ENCODE data around the gene HGD. TPM values are rescaled to one million over a fixed set of nuclear protein-coding genes. Genes with fewer than 3 reads are reported as not detected.
"Not testable (repeated sequence)": the region's sequence is repeated elsewhere in the genome, so short reads cannot be mapped to it uniquely, and the experiment has no call there.

HGD gene
- total RNA-seq, 2 experiments from 2014 or later: 0.19 TPM; not detected in 1

DNA sequence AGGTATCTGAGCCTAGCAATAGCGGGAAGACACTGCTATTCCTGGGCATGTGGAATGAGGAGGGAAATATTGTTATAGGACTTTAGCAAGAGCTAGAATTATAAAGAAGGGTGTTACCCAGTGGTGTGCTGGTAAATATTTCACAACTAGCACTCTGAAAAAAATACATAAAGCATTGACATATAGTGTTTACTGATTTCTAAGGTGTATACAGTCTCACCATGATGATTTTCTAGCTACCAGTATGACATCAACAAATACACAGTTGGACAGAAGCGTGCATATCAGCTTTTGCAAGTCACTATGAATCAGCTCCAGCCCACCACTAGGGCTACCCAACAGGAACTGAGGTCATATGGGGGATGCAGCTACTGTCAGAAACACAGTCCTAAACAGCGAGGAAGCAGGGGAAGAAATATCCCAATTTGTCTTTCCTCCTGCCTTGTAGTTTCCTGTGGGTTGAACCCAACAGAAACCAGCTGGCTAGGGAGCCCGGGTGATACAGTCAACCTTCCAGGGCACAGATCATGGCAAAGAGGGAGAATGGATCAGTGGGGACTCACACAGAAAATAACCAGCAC lies 39.6 kb downstream of the HGD start:
- Histone ChIP-seq H4K20me1 (ENCODE audit: insufficient read depth, low read length) (no peaks in the 10 kb centered on the region), H3K9me2 (ENCODE audit: insufficient read depth, low read length) (no peaks in the 10 kb centered on the region), H3K4me3 (ENCODE audit: low read depth, low read length, poor library complexity, severe bottlenecking) (no peak overlapping the region), H2AFZ (ENCODE audit: low read length) (no peak overlapping the region), H3K4me1 (ENCODE audit: insufficient read depth, low read length, poor library complexity, severe bottlenecking) (no peaks in the 10 kb centered on the region), H3K4me2 (ENCODE audit: low read length) (no peak overlapping the region), H3K36me3 (ENCODE audit: insufficient read depth, low read length) (no peaks in the 10 kb centered on the region), H3K79me2 (ENCODE audit: insufficient read depth, low read depth, low read length) (no peaks in the 10 kb centered on the region), H3K27ac (ENCODE audit: low read depth, low read length, poor library complexity, severe bottlenecking) (no peak overlapping the region), H3K9me3 (ENCODE audit: low read length) (no peaks in the 10 kb centered on the region)
- POLR2A ChIA-PET: interaction anchor here (1.0 kb wide), 1 partner anchor 14 kb away, joined by 4 read pairs; no protein-coding TSS in a partner anchor
- no peak for TF ChIP-seq EZH2phosphoT487 (IDR thresholded peaks at IDR 0.05; ENCODE audit: borderline replicate concordance, low read depth, low read length)
- TF ChIP-seq, protein P1, sequence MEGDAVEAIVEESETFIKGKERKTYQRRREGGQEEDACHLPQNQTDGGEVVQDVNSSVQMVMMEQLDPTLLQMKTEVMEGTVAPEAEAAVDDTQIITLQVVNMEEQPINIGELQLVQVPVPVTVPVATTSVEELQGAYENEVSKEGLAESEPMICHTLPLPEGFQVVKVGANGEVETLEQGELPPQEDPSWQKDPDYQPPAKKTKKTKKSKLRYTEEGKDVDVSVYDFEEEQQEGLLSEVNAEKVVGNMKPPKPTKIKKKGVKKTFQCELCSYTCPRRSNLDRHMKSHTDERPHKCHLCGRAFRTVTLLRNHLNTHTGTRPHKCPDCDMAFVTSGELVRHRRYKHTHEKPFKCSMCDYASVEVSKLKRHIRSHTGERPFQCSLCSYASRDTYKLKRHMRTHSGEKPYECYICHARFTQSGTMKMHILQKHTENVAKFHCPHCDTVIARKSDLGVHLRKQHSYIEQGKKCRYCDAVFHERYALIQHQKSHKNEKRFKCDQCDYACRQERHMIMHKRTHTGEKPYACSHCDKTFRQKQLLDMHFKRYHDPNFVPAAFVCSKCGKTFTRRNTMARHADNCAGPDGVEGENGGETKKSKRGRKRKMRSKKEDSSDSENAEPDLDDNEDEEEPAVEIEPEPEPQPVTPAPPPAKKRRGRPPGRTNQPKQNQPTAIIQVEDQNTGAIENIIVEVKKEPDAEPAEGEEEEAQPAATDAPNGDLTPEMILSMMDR (conservative IDR thresholded peaks at IDR 0.05; ENCODE audit: low read length): no peak
- DNase-seq (ENCODE audit: low spot score): no peak
- no TSS peak for BruUV-seq (replicated peaks)
- CTCF ChIA-PET (ENCODE audit: unreplicated experiment): no interaction called here
- intact Hi-C loops (cut with micrococcal nuclease; ENCODE audit: unreplicated experiment): no loop called here

- Histone ChIP-seq H3K27ac (ENCODE audit: low read depth, low read length, poor library complexity, severe bottlenecking) (no peak overlapping the region), H3K79me2 (ENCODE audit: insufficient read depth, low read depth, low read length) (no peaks in the 10 kb centered on the region), H2AFZ (ENCODE audit: low read length) (no peak overlapping the region), H3K4me3 (ENCODE audit: low read depth, low read length, poor library complexity, severe bottlenecking) (no peak overlapping the region), H3K9me3 (ENCODE audit: low read length) (no peaks in the 10 kb centered on the region), H3K4me1 (ENCODE audit: insufficient read depth, low read length, poor library complexity, severe bottlenecking) (no peaks in the 10 kb centered on the region), H4K20me1 (ENCODE audit: insufficient read depth, low read length) (no peaks in the 10 kb centered on the region), H3K4me2 (ENCODE audit: low read length) (no peak overlapping the region), H3K36me3 (ENCODE audit: insufficient read depth, low read length) (no peaks in the 10 kb centered on the region), H3K9me2 (ENCODE audit: insufficient read depth, low read length) (no peaks in the 10 kb centered on the region)
- no peak for DNase-seq (ENCODE audit: low spot score)
- ChIA-PET POLR2A (no interaction called here), CTCF (ENCODE audit: unreplicated experiment) (no interaction called here)
- BruUV-seq (replicated peaks): no TSS peak
- TF ChIP-seq, protein P1 (conservative IDR thresholded peaks at IDR 0.05; ENCODE audit: low read length): no peak
- TF ChIP-seq EZH2phosphoT487 (IDR thresholded peaks at IDR 0.05; ENCODE audit: borderline replicate concordance, low read depth, low read length): no peak
- intact Hi-C loops (cut with micrococcal nuclease; ENCODE audit: unreplicated experiment): no loop called here
Measured at GRCh38 chr3:120641696-120642246, 40.3 kb downstream of the HGD start.

DNA sequence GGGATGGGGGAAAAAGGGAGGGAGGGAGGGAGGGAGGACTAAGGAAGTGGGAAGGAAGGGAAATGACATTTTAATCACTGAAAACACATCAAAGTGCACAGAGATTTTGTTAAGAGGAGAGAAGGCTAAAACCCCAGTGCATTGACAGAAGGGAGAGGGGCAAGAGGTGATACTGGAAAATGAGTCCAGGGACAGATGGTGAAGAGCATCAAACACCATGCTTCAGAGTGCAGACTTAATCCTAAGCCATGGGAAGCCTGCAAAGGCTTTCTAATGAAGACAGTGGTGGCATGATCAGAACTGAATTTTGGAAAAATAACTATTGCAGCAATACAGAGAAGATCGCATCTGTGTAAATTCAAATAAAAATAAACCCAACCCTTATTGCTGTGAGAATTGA lies 41.8 kb downstream of the HGD start:
- TF ChIP-seq, protein P1 (conservative IDR thresholded peaks at IDR 0.05; ENCODE audit: low read length): no peak
- TF ChIP-seq EZH2phosphoT487 (IDR thresholded peaks at IDR 0.05; ENCODE audit: borderline replicate concordance, low read depth, low read length): no peak
- no peaks in the 10 kb centered on the region for H3K9me2 ChIP-seq (ENCODE audit: insufficient read depth, low read length)
- no peak overlapping the region for H2AFZ ChIP-seq (ENCODE audit: low read length)
- ChIA-PET CTCF (ENCODE audit: unreplicated experiment) (no interaction called here), POLR2A (interaction anchor here (0.6 kb wide), 1 partner anchor 8 kb away, joined by 10 read pairs; no protein-coding TSS in a partner anchor)
- BruUV-seq (replicated peaks): no TSS peak
- H3K4me3 ChIP-seq (ENCODE audit: low read depth, low read length, poor library complexity, severe bottlenecking): no peak overlapping the region
- no peaks in the 10 kb centered on the region for H4K20me1 ChIP-seq (ENCODE audit: insufficient read depth, low read length)
- intact Hi-C loops (cut with micrococcal nuclease; ENCODE audit: unreplicated experiment): no loop called here
- no peaks in the 10 kb centered on the region for H3K36me3 ChIP-seq (ENCODE audit: insufficient read depth, low read length)
- H3K4me2 ChIP-seq (ENCODE audit: low read length): no peak overlapping the region
- no peaks in the 10 kb centered on the region for H3K9me3 ChIP-seq (ENCODE audit: low read length)
- no peak for DNase-seq (ENCODE audit: low spot score)
- H3K27ac ChIP-seq (ENCODE audit: low read depth, low read length, poor library complexity, severe bottlenecking): no peak overlapping the region
- H3K4me1 ChIP-seq (ENCODE audit: insufficient read depth, low read length, poor library complexity, severe bottlenecking): no peaks in the 10 kb centered on the region
- H3K79me2 ChIP-seq (ENCODE audit: insufficient read depth, low read depth, low read length): no peaks in the 10 kb centered on the region

GRCh38 chr3:120638820-120639219 lies 43.2 kb downstream of the HGD start:
- H3K4me3 ChIP-seq (ENCODE audit: low read depth, low read length, poor library complexity, severe bottlenecking); H3K79me2 ChIP-seq (ENCODE audit: insufficient read depth, low read depth, low read length); BruUV-seq (replicated peaks); DNase-seq (ENCODE audit: low spot score); H3K27ac ChIP-seq (ENCODE audit: low read depth, low read length, poor library complexity, severe bottlenecking); H3K9me2 ChIP-seq (ENCODE audit: insufficient read depth, low read length); H3K9me3 ChIP-seq (ENCODE audit: low read length); H4K20me1 ChIP-seq (ENCODE audit: insufficient read depth, low read length); H3K36me3 ChIP-seq (ENCODE audit: insufficient read depth, low read length); POLR2A ChIA-PET; CTCF ChIA-PET (ENCODE audit: unreplicated experiment); H3K4me2 ChIP-seq (ENCODE audit: low read length); intact Hi-C loops (cut with micrococcal nuclease; ENCODE audit: unreplicated experiment); H2AFZ ChIP-seq (ENCODE audit: low read length); H3K4me1 ChIP-seq (ENCODE audit: insufficient read depth, low read length, poor library complexity, severe bottlenecking): not testable (repeated sequence)
